K562 (cell line): ENCODE measurements around the gene NXN. TPM values are rescaled to one million over a fixed set of nuclear protein-coding genes. Genes with fewer than 3 reads are reported as not detected.

Experiments
- ATAC-seq: fragments of 200-7000 bp; cut with Tn5 transposase; 3 replicates; pipeline ENCODE4 v1.9.1; 2020; ENCODE audit warnings: moderate library complexity
- BruUV-seq: library from RNA; stranded (reverse); fragments of 400-500 nt; replicated peaks from 2 replicates; lab custom pipeline; 2021; lab: Mats Ljungman, UMichigan
- CTCF ChIA-PET: fragments of 300-600 bp; formaldehyde crosslinking; extraction: SDS; loops from one replicate; lab custom pipeline; 2021; ENCODE audit warnings: low intra/inter-chr PET ratio; lab: Yijun Ruan, JAX
- POLR2A ChIA-PET: fragments of 300-600, 350-650 bp; sonication (Branson Sonifier 250); formaldehyde crosslinking; extraction: SDS; loops from one replicate; lab custom pipeline; 2021; ENCODE audit warnings: antibody characterized with exemption, inconsistent platforms; lab: Yijun Ruan, JAX
- DNase-seq, 4 experiments: peaks; one replicate each; pipeline versions ENCODE4 v3.0.0 to v3.0.0-alpha.2; 2011 to 2018; ENCODE audit warnings: low spot score in 3 of 4, mixed read lengths in 3 of 4; ENCODE audit errors: extremely low read depth in 1 of 4
- FAIRE-seq: peaks from 2 replicates; lab custom pipeline; 2011; peaks lifted over from hg19 to GRCh38; lab: Jason Lieb, UNC
- H2AFZ ChIP-seq: 2 replicates; pipeline ENCODE4 v1.6.0; 2011; ENCODE audit warnings: low read depth, low read length, control low read depth, inconsistent platforms
- H3K27ac ChIP-seq: fragments of 200-600 bp; 3 replicates; pipeline ENCODE4 v1.8.0; 2011; ENCODE audit warnings: low read depth, mild to moderate bottlenecking, control low read depth, inconsistent platforms, low read length, moderate library complexity, mixed read lengths; ENCODE audit errors: extremely low read depth
- H3K27me3 ChIP-seq, 2 experiments: fragments of 300-600 bp in 1 of 2; 2 replicates in 1 of 2; 3 replicates in 1 of 2; pipeline versions ENCODE4 v1.6.0 to v1.8.0; 2011; ENCODE audit warnings: inconsistent platforms in 2 of 2, low read length in 2 of 2, mild to moderate bottlenecking in 1 of 2, mixed read lengths in 1 of 2, moderate library complexity in 1 of 2; ENCODE audit not compliant: control insufficient read depth in 2 of 2, insufficient read depth in 2 of 2
- H3K36me3 ChIP-seq: fragments of 300-600 bp; 3 replicates; pipeline ENCODE4 v1.8.0; 2011; ENCODE audit warnings: mild to moderate bottlenecking, low read length, inconsistent platforms; ENCODE audit not compliant: control insufficient read depth, insufficient read depth
- H3K4me1 ChIP-seq, 2 experiments: fragments of 200-600 bp in 1 of 2; replicated peaks in 1 of 2; 2 replicates in 1 of 2; 3 replicates in 1 of 2; pipeline versions ENCODE4 v1.5.1 to v1.8.0; 2011; ENCODE audit warnings: inconsistent platforms in 2 of 2, low read length in 2 of 2, mild to moderate bottlenecking in 1 of 2, mixed read lengths in 1 of 2, moderate library complexity in 1 of 2; ENCODE audit not compliant: control insufficient read depth in 2 of 2, insufficient read depth in 2 of 2
- H3K4me2 ChIP-seq: 2 replicates; pipeline ENCODE4 v1.6.1; 2011; ENCODE audit warnings: low read length, control low read depth, inconsistent platforms, mixed read lengths; ENCODE audit not compliant: insufficient read depth
- H3K4me3 ChIP-seq: fragments of 200-600 bp; sonication (generic), shearing (Covaris generic); 2 replicates; pipeline ENCODE4 v1.5.1; 2016; ENCODE audit warnings: control low read depth, inconsistent platforms
- H3K79me2 ChIP-seq: fragments of 200-600 bp; 3 replicates; pipeline ENCODE4 v1.8.0; 2011; ENCODE audit warnings: low read length, inconsistent platforms; ENCODE audit not compliant: control insufficient read depth, insufficient read depth
- H3K9ac ChIP-seq, 2 experiments: 2 replicates each; pipeline versions ENCODE4 v1.6.0 to v1.6.1; 2011; ENCODE audit warnings: low read depth in 2 of 2, low read length in 2 of 2, control low read depth in 1 of 2, inconsistent platforms in 1 of 2, mild to moderate bottlenecking in 1 of 2, mixed read lengths in 1 of 2; ENCODE audit not compliant: insufficient read depth in 1 of 2
- H3K9me1 ChIP-seq: one replicate; pipeline ENCODE4 v1.6.0; 2011; ENCODE audit warnings: inconsistent platforms, mild to moderate bottlenecking, low read length, moderate library complexity; ENCODE audit not compliant: control insufficient read depth, insufficient read depth
- H3K9me3 ChIP-seq: replicated peaks from 2 replicates; pipeline ENCODE4 v1.5.1; 2011; ENCODE audit warnings: low read depth, low read length, inconsistent platforms; ENCODE audit not compliant: control insufficient read depth, insufficient read depth
- H4K20me1 ChIP-seq: replicated peaks from 2 replicates; pipeline ENCODE4 v1.6.1; 2011; ENCODE audit warnings: low read length, inconsistent platforms, mixed read lengths; ENCODE audit not compliant: control insufficient read depth, insufficient read depth
- CTBP1 ChIP-seq: fragments of 450-650 bp; IDR thresholded peaks from 2 replicates; pipeline ENCODE4 v1.6.1; 2016; ENCODE audit warnings: borderline replicate concordance
- DPF2 ChIP-seq: fragments of 450-650 bp; IDR thresholded peaks from 2 replicates; pipeline ENCODE4 v1.6.1; 2016
- HCFC1 ChIP-seq: IDR thresholded peaks from 2 replicates; pipeline ENCODE4 v1.6.1; 2012; ENCODE audit warnings: low read depth, low read length, improper control_type of control experiment
- RBM22 ChIP-seq: fragments of 200-400 bp; formaldehyde crosslinking; IDR thresholded peaks from 2 replicates; pipeline ENCODE4 v1.6.1; 2018; ENCODE audit warnings: low read length, low read depth; ENCODE audit not compliant: poor library complexity, severe bottlenecking
- SETDB1 ChIP-seq: IDR thresholded peaks from one replicate; pipeline ENCODE4 v1.6.1; 2012; ENCODE audit warnings: low read length, control low read depth, inconsistent platforms
- SREBF1 ChIP-seq: fragments of 150-350 bp; IDR thresholded peaks from 2 replicates; pipeline ENCODE4 v1.6.1; 2014; ENCODE audit warnings: antibody characterized with exemption, low read depth, low read length, borderline replicate concordance
- TSC22D4 ChIP-seq: fragments of 450-650 bp; IDR thresholded peaks from 2 replicates; pipeline ENCODE4 v1.6.1; 2016; ENCODE audit warnings: missing genetic modification characterization, missing biosample characterization, control low read depth
- ZFP30 ChIP-seq: fragments of 250-450 bp; sonication (Bioruptor Pico); IDR thresholded peaks from 2 replicates; pipeline ENCODE4 v1.8.0; 2022; ENCODE audit warnings: moderate library complexity, mild to moderate bottlenecking, inconsistent platforms, borderline replicate concordance
- ZNF124 ChIP-seq: sonication (generic); formaldehyde crosslinking; IDR thresholded peaks from 2 replicates; pipeline ENCODE4 v1.8.1; 2022; ENCODE audit warnings: missing genetic modification reagents
- WGBS: fragments of 100-300 bp; shearing (Covaris generic); methylation state at CpG from one replicate; pipeline ENCODE4 v1.1.6; 2016; ENCODE audit warnings: low coverage, mixed read lengths; ENCODE audit not compliant: insufficient coverage; ENCODE audit errors: missing lambda C conversion rate; 5-methylcytosine and 5-hydroxymethylcytosine counted together
- in situ Hi-C: fragments of 300-500 bp; cut with MboI; formaldehyde crosslinking; loops from 4 replicates; pipeline ENCODE4 v1.15.0; 2018; ENCODE audit warnings: inconsistent platforms, mixed read lengths
- intact Hi-C: fragments of 100-400 bp; cut with micrococcal nuclease; formaldehyde crosslinking; loops from 2 replicates; pipeline ENCODE4 v1.14.2; 2022
- polyA plus RNA-seq, 8 experiments: library from polyadenylated mRNA; depleted of rRNA in 4 of 8; stranded (reverse) in 5 of 8; unstranded in 3 of 8; fragments of >200 nt; fragmentation: Nextera tagmentation in 2 of 8; fragmentation: Illumina TruSeq in 1 of 8; extraction: Ambion mirVana in 2 of 8; extraction: Trizol in 1 of 8; gene quantifications; 2 replicates each; pipeline versions ENCODE4 v1.2.1 to v1.2.3, GENCODE V29; 2011 to 2014; ENCODE audit warnings: inconsistent platforms in 1 of 8, missing spikeins in 1 of 8
- total RNA-seq, 7 experiments: library from RNA; depleted of rRNA in 6 of 7; stranded (reverse); fragments of >200 nt in 6 of 7; fragmentation: Illumina TruSeq in 2 of 7; extraction: Trizol in 2 of 7; gene quantifications; 2 replicates each; pipeline versions ENCODE4 v1.2.1 to v1.2.3, GENCODE V29; 2011 to 2021; ENCODE audit warnings: low replicate concordance in 1 of 7
- TF ChIP-seq, protein P1 (sequence below), 2 experiments: IDR thresholded peaks; 2 replicates each; pipeline ENCODE4 v1.6.1; 2012; ENCODE audit warnings: improper control_type of control experiment in 2 of 2, low read depth in 2 of 2, low read length in 2 of 2, borderline replicate concordance in 1 of 2
- TF ChIP-seq, protein P2 (sequence below): fragments of 250-450 bp; sonication (Bioruptor Pico); IDR thresholded peaks from 2 replicates; pipeline ENCODE4 v1.8.0; 2022; ENCODE audit warnings: moderate library complexity, mild to moderate bottlenecking, inconsistent platforms
- TF ChIP-seq, protein P3 (sequence below): fragments of 450-650 bp; formaldehyde crosslinking; IDR thresholded peaks from 2 replicates; pipeline ENCODE4 v1.4.0; 2020; ENCODE audit warnings: mild to moderate bottlenecking, moderate library complexity

Gene NXN
- total and polyA plus RNA-seq, 9 of the 15 experiments (the other 6 are each of a cell fraction or from before 2014, with no cell fraction given) = 0.08 to 0.39 (median 0.29) TPM; not detected in 5

DNA sequence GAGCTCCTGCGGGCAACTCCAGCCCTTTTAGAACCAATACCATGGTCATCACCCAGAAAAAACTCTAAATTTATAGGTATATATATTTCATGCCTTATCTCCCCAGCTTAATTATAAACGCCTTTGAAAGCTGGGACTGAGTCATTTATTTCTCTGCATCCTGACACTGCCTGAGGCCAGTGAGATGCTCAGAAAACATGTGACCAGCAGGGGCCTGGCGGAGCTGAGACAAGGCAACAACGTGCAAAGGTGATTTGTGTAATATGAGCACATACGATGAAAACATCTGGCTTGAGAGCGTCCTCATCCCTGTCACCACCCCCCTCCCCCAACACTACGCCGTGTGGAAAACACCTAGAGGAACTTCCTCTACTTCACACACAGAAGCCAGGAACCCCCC, 22.7 kb downstream of the NXN start (continued):
- TF ChIP-seq SREBF1 (no peak), RBM22 (no peak)

DNA sequence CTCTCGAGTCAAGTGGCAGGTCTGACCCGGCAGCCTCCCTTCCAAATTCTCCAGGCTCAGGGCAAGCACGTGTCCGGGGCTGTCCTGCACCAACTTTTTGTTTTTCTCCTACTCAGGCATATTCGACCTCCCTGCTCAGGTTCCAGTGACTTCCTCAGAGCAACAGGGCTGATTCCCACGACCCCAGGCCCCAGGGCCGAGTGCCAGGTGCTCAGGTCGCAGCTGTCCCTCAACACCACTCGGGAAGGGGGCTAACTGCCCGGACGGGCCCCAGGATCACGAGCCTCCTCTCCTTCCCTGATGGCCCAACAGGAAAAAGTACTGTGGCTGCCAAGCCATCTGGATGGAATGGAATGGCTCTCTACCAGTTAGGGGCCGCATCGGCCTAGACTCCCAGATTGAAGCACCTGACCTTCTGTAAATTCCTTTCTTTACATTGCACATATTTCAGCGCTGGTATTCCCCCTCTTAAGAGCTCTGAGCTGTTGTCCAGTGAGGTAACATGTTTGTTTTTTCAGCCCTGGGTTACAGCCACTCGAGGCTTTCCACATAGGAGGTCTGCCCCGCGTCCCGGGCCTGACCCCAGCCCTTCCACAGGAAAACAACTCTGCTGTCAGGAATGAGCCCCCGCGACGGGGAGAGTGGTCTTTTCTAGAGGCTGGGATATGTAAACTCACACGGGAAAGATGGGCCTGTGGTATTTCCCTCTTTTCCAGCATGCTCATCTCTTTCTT, 25.0 kb downstream of the NXN start:
- H3K27ac ChIP-seq = no peak overlapping the region
- no peaks in the 10 kb centered on the region for H3K79me2 ChIP-seq
- H3K4me1 ChIP-seq = peaks cover 0 to 4% of the 10 kb centered on the region in 2 experiments; a peak in 1 of 5 replicates
- BruUV-seq = no TSS peak
- H3K9me3 ChIP-seq = no peaks in the 10 kb centered on the region
- DNase-seq (no peak), FAIRE-seq (no peak), ATAC-seq (no peak)
- H3K4me3 ChIP-seq = no peak overlapping the region
- TF ChIP-seq, protein P1, sequence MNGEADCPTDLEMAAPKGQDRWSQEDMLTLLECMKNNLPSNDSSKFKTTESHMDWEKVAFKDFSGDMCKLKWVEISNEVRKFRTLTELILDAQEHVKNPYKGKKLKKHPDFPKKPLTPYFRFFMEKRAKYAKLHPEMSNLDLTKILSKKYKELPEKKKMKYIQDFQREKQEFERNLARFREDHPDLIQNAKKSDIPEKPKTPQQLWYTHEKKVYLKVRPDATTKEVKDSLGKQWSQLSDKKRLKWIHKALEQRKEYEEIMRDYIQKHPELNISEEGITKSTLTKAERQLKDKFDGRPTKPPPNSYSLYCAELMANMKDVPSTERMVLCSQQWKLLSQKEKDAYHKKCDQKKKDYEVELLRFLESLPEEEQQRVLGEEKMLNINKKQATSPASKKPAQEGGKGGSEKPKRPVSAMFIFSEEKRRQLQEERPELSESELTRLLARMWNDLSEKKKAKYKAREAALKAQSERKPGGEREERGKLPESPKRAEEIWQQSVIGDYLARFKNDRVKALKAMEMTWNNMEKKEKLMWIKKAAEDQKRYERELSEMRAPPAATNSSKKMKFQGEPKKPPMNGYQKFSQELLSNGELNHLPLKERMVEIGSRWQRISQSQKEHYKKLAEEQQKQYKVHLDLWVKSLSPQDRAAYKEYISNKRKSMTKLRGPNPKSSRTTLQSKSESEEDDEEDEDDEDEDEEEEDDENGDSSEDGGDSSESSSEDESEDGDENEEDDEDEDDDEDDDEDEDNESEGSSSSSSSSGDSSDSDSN (IDR thresholded peaks at IDR 0.05; ENCODE audit: borderline replicate concordance in 1 of 2, low read depth in 2 of 2, low read length in 2 of 2) = no peak
- TF ChIP-seq HCFC1 = no peak
- TF ChIP-seq TSC22D4 (tag) = no peak
- TF ChIP-seq, protein P2, sequence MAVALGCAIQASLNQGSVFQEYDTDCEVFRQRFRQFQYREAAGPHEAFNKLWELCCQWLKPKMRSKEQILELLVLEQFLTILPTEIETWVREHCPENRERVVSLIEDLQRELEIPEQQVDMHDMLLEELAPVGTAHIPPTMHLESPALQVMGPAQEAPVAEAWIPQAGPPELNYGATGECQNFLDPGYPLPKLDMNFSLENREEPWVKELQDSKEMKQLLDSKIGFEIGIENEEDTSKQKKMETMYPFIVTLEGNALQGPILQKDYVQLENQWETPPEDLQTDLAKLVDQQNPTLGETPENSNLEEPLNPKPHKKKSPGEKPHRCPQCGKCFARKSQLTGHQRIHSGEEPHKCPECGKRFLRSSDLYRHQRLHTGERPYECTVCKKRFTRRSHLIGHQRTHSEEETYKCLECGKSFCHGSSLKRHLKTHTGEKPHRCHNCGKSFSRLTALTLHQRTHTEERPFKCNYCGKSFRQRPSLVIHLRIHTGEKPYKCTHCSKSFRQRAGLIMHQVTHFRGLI (CRISPR knock-in tag) = no peak
- TF ChIP-seq ZNF124 = no peak
- TF ChIP-seq, protein P3, sequence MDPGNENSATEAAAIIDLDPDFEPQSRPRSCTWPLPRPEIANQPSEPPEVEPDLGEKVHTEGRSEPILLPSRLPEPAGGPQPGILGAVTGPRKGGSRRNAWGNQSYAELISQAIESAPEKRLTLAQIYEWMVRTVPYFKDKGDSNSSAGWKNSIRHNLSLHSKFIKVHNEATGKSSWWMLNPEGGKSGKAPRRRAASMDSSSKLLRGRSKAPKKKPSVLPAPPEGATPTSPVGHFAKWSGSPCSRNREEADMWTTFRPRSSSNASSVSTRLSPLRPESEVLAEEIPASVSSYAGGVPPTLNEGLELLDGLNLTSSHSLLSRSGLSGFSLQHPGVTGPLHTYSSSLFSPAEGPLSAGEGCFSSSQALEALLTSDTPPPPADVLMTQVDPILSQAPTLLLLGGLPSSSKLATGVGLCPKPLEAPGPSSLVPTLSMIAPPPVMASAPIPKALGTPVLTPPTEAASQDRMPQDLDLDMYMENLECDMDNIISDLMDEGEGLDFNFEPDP (CRISPR knock-in tag) = no peak
- no peak for TF ChIP-seq ZFP30 (CRISPR knock-in tag)
- TF ChIP-seq SETDB1 = no peak
- TF ChIP-seq CTBP1 = no peak
- TF ChIP-seq DPF2 = no peak
- no peaks in the 10 kb centered on the region for H3K36me3 ChIP-seq
- intact Hi-C loops (no loop called here), in situ Hi-C loops (no loop called here)
- H4K20me1 ChIP-seq = no peaks in the 10 kb centered on the region
- CTCF ChIA-PET = no interaction called here
- H3K27me3 ChIP-seq = peaks cover 9 to 48% of the 10 kb centered on the region in 2 experiments; a peak in 3 of 5 replicates
- H3K9ac ChIP-seq = no peak overlapping the region
- 8% methylated on average over 18 of the region's 23 CpGs for WGBS
- POLR2A ChIA-PET = interaction anchor here (0.5 kb wide), 1 partner anchor 21 kb away, joined by 3 read pairs; no protein-coding TSS in a partner anchor
- no peak overlapping the region for H2AFZ ChIP-seq
- H3K4me2 ChIP-seq = no peak overlapping the region
- H3K9me1 ChIP-seq = no peaks in the 10 kb centered on the region
